GM18499 (cell line): Measurements from ENCODE around the gene ROR2.
"Not testable (repeated sequence)": the region's sequence is repeated elsewhere in the genome, so short reads cannot be mapped to it uniquely, and the experiment has no call there.

ENCODE experiments used
- ATAC-seq: cut with Tn5 transposase; IDR thresholded peaks from one replicate; pipeline ENCODE4 v1.9.1; 2021; ENCODE audit warnings: moderate number of reproducible peaks; ENCODE audit not compliant: insufficient read depth, unreplicated experiment

ROR2 gene

DNA sequence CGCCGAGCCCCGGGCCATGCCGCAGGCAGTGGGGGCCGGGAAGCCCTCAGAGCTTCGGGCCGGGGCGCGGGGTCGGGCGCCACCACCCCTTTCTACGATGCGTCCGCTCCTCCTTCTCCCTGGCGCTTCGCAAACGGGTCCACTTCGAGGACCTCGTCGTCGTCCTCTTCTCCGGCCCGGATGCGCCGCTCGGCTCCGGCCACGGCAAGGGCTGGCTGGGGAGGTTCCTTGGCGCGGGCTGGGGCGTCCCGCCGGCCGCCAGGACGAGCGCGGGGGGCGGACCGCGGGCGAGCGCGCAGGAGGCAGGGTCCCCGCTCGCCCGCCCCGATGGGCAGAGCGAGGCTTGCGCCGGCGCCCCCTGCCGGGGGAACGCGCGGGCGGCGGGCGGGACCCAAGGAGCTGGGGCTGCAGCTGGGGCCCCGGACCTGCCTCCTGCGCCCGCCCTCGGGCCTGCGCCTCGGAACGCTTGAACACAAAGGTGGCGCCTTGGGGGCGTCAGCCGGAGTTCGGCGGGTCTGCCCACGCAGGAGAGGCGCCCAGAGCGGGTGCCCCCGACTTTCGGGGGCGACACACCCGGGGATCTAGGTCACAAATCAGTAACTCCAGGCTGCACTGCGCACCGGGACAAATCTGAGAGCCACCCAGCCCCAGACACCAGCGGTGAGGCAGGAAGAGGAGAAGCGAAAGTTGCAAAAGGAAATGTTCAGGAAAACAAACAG lies at the start of gene ROR2:
Gene ROR2 (minus strand): TSS at position 283 of the 719 bp plus-strand sequence.
- no peak for ATAC-seq

DNA sequence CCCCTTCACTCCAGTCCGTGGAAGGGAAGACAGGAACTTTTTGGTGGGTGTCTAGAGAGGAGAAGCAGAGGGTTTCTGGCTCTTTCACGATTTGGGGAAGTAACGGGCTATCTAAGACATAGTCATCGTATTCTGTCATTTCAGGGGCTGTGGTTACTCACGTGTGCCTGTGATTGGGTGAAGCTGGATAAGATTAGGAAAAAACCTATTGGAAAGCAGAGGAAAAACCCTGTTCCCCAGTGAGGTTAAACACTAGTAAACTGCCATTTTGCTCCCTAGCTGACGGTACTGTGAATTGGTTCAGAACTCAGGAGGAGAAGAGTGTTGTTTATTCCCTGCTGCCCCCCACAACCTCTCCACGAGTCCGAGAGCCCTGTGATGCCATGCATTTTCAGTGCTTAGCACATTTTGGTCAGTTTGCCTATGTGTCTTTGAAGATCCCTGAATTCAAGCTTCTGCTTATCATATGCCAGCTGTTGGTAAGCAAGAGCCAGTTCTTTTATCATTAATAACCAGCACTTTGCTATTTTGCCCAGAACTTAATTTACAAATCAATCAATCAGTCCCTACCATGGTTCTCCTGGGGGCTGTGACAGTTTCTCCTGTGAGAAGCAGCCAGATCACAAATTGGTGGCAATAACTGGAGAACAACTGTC lies 45.1 kb upstream of the ROR2 start:
- ATAC-seq = no peak

DNA sequence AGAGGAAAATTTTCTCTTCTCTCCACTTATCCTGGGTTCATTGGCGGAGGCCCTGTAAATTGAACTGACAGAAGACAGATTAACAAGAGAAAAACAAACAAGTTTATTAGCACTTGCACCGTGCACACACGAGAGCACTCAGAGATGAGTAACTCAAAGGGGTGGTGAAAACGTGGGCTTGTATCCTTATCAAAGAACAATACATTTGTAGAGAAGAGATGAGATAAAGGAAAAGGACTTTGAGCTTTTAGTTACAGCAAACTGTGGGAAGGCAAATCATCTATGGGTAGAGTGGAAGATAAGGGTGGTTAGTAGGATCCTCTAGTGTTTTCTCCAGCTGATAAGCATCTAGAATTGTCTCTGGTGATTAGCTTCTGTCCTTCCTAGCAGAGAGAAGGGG lies 44.4 kb upstream of the ROR2 start:
- ATAC-seq = no peak

DNA sequence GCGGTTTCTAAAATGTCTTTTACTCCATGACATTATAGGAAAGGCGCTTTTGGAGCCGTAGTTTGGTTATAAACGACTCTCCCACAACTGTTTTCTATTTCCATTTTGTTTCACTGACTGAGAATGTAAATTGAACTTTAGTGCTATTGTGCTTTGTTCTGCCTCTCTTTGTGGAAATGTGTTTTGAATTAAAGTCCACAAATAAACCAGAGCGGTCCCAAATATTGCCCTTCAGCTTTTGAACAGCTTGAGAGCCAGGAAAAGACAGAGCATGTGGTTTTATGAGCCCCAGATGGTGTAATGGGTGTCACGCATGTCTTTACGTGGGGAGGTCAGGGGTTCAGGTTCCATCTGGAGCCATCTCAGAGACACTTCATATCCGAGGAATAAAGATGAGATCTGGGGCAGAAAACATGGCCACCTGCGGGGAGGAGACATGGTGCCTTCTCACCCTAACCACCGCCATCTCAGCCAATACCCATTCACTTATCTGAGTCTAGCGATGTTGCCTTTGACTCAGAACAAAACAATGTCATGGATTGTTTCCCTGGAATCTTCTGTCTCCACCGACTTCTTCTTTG lies 42.5 kb upstream of the ROR2 start:
- no peak for ATAC-seq

DNA sequence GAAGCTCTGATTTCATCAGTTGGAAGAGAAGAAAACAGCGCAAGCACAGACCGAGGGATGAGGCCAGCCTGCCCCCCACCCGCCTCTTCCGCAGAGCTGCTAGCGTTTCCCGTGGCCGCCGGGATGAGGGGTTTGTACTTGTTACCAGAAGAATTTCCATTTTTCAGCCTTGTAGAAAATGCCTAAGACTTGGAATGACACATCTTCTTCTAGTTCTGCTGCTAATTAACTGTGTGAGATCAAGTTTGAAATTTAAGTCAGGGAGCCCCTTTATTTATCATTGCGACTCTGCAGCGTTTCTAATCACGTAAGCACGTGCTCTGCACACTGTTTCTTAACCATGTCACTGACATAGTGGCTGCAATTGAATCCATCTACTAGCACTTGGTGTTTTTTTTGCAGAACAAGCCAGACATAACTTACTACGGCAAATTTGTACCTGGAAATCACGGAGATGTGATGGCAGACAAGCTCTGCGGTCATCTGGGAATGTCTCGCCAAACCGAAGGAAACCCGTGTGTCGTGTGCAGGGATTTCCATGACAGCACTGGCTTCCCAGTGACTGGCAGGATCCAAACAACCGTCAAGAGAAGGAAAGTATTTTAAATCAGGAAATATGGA lies 41.8 kb upstream of the ROR2 start:
- ATAC-seq = no peak

DNA sequence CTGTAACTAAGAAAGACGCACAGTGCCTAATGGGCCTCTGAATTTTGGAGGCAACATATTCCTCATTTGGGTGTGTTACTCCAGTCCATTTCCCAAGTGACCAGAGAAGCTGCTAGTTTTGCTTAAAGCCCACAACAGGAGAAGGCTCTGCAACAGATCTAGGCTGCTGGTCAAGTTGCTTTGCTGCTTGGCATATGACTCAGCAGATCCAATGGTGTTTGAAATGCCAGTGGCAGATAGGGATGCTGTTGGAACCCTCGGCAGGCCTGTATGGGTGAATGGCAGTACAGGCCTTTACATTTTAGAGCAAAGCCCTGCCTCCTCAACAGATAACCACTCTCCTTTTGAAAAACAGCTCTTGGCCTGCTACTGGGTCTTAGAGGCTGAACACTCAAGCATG lies 36.2 kb upstream of the ROR2 start:
- ATAC-seq = no peak

DNA sequence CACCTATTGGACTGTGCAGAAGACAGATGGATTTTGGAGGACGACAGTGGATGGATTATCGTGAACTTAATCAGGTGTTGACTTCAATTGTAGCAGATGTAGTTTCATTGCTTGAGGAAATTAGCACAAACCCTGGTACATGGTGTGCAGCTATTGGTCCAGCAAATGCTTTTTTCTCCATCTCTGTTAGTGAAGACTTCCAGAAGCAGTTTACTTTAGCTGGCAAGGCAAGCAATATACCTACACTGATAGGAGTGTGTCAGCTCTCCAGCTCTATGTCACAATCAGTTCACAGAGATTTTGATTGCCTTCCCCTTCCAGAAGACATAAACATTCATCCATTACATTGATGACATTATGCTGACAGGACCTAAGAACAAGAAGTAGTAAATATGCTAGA lies 35.7 kb upstream of the ROR2 start:
- ATAC-seq = no peak

DNA sequence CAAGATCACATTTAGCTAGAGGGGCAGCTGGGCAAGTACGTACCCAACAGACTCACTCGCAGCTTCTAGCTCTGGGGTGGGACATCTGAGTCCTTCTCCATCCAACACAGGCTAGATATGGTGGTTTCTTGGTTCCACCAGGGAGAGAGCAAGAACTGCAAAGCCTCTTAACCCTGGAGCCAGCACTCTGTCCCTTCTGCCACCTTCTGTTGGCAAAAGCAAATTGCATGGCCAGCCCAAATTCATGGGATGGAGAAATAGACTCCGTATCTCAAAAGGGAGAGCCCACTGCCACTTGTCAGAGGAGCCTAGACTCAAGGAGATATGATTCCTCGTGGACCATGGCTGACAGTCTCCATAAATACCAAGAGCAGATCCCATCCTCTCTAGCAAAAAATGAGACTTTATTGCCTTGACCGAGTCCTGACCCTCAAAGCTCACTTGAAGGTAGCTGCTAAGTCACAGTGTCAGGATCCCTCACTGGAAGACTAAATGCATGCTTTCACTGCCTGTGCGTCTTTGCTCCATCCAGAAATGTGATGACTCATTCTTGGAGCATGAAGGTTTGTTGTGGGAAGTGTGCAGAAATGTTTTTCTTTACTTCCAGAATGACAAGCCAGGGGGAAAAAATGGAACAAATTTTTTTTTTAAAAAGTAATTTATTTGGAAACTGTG lies 28.8 kb upstream of the ROR2 start:
- no peak for ATAC-seq

DNA sequence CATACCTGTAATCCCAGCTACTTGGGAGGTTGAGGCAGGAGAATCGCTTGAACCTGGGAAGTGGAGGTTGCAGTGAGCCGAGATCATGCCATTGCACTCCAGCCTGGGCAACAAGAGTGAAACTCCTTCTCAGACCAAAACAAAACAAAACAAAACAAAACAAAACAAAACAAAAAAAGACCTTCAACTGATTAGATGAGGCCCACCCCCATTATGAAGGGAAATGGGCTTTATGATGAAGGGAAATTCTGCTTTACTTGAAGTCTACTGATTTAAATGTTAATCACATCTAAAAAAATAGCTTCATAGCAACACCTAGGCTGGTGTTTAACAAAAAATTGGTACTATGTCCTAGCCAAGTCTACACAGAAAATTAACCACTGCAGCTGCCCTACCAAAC lies 25.2 kb upstream of the ROR2 start:
- not testable (repeated sequence) for ATAC-seq

DNA sequence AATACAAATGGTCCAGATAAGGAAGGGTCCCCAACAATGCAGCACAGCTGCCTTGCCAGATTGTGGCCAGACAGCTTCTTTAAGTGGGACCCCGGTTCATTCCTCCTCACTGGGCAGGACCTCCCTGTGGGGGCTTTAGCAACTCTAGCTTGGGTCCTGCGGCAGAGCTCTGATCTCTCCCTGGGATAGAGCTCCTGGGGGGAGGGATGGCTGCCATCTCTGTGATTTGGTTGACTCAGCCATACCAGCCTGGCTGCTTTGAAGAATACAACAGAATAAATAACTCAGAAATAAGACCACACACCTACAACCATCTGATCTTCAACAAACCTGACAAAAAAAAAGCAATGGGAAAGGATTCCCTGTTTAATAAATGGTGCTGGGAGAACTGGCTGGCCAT lies 22.7 kb upstream of the ROR2 start:
- no peak for ATAC-seq

DNA sequence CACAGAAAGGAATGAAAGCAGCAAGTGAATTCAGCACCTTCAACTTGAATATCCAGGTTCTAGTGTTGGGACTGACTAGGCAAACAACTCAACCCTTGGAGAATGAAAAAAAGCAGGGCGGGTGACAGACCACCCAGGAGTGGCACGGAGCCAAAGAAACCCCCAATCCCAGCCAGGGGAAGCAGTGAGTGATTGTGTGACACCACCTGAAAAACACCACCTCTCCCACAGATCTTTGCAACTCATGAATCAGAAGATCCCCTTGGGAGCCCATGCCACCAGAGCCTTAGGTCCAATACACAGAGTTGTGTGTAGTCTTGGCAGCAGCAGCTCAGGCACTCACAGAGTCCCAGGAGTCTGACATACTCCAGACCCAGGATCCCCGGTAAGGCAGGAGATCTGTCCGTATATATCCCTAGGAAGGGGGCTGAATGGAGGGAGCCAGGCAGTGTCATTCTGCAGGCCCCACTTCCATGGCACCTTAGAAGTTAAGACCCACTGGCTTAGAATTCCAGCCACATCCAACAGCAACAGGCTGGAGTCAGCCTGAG lies 22.1 kb upstream of the ROR2 start:
- no peak for ATAC-seq

DNA sequence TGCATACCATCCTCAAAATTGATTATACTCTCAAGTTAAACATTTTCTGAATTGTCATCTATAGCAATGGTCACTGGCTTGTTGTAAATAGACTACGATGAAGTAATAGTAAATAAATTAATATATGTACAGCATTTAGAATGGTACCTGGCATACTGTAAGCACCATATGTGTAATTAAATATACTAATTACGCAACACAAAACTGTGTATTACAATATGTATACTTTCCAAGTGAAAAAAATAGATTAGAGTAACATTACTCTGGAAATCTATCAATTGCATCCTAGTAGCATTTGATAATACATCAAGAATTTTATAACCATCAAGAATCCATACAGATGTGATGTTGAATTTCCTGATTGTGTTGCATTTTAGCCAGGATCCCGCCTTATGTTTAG lies 17.2 kb upstream of the ROR2 start:
- no peak for ATAC-seq

DNA sequence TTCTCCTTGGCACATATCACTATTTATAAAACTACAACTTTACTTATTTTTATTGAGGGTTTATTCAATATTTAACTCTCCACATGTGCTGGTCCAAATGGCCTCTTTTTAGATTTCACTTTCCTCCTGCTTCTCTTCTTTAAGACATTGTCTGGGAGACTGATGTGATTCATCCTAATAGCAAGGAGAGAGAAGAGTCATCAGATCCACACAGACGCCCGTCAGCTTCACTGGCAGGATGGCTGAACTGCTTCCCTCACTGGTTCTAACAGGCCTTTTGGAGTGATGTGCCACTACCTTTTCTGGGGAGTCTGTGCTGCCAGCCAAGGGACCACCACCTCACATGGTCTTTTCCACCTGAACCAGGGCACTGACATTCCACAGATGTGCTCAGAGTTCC lies 16.5 kb upstream of the ROR2 start:
- ATAC-seq = no peak

DNA sequence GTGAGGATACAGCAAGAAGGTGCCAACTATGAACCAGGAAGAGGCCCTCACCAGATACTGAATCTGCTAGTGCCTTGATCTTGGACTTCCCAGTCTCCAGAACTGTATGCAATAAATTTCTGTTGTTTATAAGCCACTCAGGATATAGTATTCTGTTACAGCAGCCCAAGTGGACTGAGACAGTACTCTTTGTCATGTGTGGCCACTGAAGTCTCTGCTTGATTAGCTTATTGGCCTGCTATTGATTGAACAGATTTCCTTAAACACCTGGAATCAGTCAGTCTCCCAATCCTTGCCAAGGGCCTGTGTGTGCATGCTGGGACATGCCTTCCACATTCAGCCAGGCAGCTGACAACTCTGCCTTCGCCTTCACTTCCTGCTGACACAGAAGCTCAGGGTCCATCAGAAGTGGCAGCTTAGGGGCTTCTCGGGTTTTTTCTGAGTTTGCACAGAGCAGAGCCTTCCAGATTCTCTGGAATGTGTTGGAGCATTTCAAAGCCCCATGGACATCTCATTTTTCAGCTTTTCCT lies 13.7 kb upstream of the ROR2 start:
- no peak for ATAC-seq

DNA sequence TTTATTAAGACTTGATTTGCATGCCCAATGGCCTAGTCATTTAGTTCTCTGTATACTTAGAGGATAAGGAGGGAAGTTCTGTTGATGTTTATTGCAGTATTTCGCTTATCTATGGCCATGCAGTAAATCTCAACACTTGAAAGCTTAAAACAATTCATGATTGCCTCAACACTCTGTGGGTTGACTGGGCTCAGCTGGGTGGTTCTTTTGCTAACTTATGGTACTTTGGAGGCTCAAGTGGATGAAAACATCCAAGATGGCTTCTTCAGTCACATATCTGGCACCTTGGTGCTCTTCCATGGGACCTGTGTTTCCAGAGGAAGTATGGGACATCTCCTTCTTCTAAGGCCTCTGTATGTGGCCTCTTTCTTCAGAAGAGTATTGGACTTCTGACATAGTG lies 10.3 kb upstream of the ROR2 start:
- no peak for ATAC-seq

DNA sequence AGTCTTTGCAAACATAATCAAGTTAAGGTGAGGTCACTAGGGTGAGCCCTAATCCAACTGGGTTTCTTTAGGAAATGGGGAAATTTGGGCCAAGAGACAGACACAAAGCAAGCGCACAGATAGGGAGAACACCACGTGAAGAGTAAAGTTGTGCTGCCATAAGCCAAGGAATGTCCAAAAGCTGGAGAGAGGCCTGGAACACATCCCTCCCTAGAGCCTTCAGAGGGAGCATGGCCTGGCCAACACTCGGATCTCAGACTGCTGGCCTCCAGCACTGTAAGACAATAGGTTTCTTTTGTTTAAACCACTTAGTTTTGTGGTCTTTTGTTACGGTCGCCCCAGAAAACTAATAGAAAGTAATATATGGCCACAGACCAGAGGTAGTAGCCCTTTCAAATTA lies 8.1 kb upstream of the ROR2 start:
- ATAC-seq = no peak

DNA sequence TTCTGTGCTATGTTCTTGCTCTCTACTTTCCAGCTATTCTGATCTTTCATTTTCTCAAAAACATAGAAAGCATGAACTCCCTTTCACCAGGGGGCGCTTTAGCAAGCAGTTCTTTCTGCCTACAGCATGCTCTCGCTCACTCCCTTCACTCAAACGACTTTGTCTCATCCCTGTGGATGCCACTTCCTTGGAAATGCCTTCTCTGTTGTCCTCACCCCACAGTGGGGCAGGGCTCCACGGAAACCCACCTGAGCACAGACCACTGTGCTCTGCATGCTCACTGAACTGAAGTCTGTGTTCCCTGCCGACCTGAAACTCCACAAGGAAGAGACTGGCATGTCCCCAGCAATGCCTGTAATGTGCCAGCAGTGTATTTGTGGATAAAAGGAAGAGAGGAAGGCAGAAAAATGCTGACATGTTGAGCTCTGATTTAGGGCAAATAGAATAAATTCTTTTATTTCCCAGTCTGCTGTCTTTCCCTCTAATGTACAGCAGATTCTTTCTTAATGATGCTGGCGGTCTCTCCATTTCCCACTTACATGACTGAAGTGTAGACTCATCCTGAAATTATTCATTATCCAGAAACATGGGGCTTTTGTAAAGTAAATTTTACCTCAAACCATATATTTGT lies 4.9 kb upstream of the ROR2 start:
- no peak for ATAC-seq

DNA sequence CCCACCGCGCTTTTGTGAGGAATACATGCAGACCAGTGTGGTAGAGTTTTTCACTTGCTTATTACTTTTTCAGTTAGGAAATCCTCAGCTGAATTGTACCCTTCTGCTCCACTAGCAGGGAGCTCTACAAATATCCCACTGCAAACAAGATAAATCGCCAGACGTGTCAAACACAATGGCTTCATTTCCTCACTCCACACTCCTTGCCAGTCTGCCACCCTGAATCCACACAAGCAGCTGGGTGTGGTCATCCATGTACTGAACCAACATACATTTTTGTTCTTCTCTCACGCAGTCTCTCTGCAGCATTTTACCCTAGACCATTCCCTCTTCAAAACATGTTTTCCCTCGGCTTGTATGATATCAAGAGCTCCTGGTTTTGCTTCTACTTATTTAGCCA lies 3.7 kb upstream of the ROR2 start:
- no peak for ATAC-seq

DNA sequence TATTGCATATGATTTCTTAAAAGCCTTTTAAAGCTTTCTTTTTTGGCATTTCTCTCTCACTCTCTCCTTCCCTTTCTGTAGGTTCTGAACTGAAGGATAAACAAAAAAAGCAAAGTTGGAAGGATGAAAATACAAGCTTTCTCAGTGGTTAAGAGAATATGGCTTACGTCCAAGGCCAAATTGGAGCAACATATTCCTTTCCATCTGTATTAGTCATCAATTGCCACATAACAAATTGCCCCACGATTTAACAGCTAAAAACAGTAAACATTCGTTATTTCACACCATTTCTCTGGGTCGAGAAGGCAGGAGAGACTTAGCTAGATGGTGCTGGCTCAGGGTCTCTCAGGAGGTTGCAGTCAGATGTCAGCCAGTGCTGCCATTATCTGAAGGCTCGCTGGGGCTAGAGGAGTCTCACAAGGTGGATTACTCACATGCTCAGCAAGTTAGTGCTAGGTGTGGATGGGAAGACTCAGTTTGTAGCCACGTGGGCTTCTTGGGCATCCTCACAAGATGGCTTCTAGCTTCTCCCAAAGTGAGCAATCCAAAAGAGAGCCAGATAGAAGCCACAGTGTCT lies 2.0 kb upstream of the ROR2 start:
- ATAC-seq = no peak
